Calu3 (cell line): ENCODE measurements around the gene NSMCE1. TPM values are rescaled to one million over a fixed set of nuclear protein-coding genes. Genes with fewer than 3 reads are reported as not detected.
A peak's percentile ranks its signal among the peaks of the same experiment; 100 is the strongest.

Experiments used
- BruUV-seq: library from RNA; stranded (reverse); fragments of 400-500 nt; replicated peaks from 2 replicates; lab custom pipeline; 2021; lab: Mats Ljungman, UMichigan
- CTCF ChIA-PET: fragments of 300-600 bp; sonication (Branson Sonifier 250); formaldehyde crosslinking; loops from one replicate; lab custom pipeline; 2022; ENCODE audit warnings: antibody characterized with exemption; lab: Charles Lee
- DNase-seq: peaks from one replicate; pipeline ENCODE4 v3.0.0; 2022
- H3K27ac Mint-ChIP-seq: one replicate; pipeline ENCODE4 v1.8.0; 2022; ENCODE audit warnings: mixed read lengths; ENCODE audit not compliant: unreplicated experiment
- H3K27me3 Mint-ChIP-seq: one replicate; pipeline ENCODE4 v1.8.0; 2022; ENCODE audit warnings: mixed read lengths; ENCODE audit not compliant: unreplicated experiment
- H3K36me3 Mint-ChIP-seq: one replicate; pipeline ENCODE4 v1.8.0; 2022; ENCODE audit warnings: mild to moderate bottlenecking, moderate library complexity, mixed read lengths; ENCODE audit not compliant: insufficient read depth, unreplicated experiment
- H3K4me1 Mint-ChIP-seq: one replicate; pipeline ENCODE4 v1.8.0; 2022; ENCODE audit warnings: mild to moderate bottlenecking, low read depth, mixed read lengths; ENCODE audit not compliant: unreplicated experiment
- H3K4me3 Mint-ChIP-seq: one replicate; pipeline ENCODE4 v1.8.0; 2022; ENCODE audit warnings: mild to moderate bottlenecking, low read depth, moderate library complexity, mixed read lengths; ENCODE audit not compliant: unreplicated experiment
- H3K9me3 Mint-ChIP-seq: one replicate; pipeline ENCODE4 v1.8.0; 2022; ENCODE audit warnings: low read depth, mixed read lengths; ENCODE audit not compliant: unreplicated experiment
- intact Hi-C: fragments of 100-400 bp; cut with micrococcal nuclease; formaldehyde crosslinking; loops from one replicate; pipeline ENCODE4 v1.10.0; 2022; ENCODE audit not compliant: unreplicated experiment
- total RNA-seq: library from RNA; stranded (reverse); gene quantifications from 2 replicates; pipeline ENCODE4 v1.2.3, GENCODE V29; 2022
- TF ChIP-seq, protein P1 (sequence below): fragments of 200-600 bp; IDR thresholded peaks from one replicate; pipeline ENCODE4 v1.8.0; 2022; ENCODE audit warnings: antibody characterized with exemption; ENCODE audit not compliant: unreplicated experiment

NSMCE1 gene
- total RNA-seq, 1 experiment from 2014 or later, result 83.2 TPM

DNA sequence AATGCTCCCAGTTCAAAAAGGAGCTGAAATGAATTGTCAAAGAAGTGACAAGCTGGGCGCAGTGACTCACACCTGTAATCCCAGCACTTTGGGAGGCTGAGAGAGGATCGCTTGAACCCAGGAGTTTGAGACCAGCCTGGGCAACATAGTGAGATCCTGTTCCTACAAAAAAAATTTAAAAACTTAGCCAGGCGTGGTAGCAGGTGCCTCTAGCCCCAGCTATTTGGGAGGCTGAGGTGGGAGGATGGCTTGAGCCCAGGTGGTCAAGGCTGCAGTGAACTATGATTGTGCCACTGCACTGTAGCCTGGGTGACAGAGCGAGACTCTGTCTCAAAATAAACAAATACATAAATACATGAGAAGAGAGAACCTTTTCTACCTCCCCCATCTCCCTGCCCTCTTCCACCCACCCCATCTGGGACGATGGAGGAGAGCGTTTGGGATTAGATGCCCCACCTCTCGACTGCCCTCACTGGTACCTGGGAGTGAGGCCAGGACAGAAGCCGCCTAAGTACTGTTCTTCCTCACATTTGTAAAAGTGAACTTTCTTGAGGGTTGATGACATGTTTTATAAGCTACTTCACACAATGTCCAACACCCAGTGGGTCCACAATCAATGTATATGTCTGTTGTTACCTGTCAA is 47.6 kb upstream of the NSMCE1 start:
- Mint-ChIP-seq H3K4me1 (peaks cover 76% of the 10 kb centered on the region), H3K27me3 (no peaks in the 10 kb centered on the region), H3K9me3 (no peaks in the 10 kb centered on the region), H3K36me3 (peaks cover 65% of the 10 kb centered on the region), H3K4me3 (peak overlapping the region; percentile 82), H3K27ac (peak overlapping the region; percentile 80)
- CTCF ChIA-PET, result interaction anchor here (0.6 to 2.9 kb wide), 8 partner anchors 11 to 1948 kb away, joined by 3 to 10 read pairs (median 3); partner anchors contain the start of gene KDM8
- no TSS peak for BruUV-seq
- DNase-seq, result no peak
- intact Hi-C loops, result loop anchor here (10.0 kb wide), 1 partner anchor 899 kb away; the partner anchor contains the start of gene XPO6
- TF ChIP-seq, protein P1, sequence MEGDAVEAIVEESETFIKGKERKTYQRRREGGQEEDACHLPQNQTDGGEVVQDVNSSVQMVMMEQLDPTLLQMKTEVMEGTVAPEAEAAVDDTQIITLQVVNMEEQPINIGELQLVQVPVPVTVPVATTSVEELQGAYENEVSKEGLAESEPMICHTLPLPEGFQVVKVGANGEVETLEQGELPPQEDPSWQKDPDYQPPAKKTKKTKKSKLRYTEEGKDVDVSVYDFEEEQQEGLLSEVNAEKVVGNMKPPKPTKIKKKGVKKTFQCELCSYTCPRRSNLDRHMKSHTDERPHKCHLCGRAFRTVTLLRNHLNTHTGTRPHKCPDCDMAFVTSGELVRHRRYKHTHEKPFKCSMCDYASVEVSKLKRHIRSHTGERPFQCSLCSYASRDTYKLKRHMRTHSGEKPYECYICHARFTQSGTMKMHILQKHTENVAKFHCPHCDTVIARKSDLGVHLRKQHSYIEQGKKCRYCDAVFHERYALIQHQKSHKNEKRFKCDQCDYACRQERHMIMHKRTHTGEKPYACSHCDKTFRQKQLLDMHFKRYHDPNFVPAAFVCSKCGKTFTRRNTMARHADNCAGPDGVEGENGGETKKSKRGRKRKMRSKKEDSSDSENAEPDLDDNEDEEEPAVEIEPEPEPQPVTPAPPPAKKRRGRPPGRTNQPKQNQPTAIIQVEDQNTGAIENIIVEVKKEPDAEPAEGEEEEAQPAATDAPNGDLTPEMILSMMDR, result no peak

DNA sequence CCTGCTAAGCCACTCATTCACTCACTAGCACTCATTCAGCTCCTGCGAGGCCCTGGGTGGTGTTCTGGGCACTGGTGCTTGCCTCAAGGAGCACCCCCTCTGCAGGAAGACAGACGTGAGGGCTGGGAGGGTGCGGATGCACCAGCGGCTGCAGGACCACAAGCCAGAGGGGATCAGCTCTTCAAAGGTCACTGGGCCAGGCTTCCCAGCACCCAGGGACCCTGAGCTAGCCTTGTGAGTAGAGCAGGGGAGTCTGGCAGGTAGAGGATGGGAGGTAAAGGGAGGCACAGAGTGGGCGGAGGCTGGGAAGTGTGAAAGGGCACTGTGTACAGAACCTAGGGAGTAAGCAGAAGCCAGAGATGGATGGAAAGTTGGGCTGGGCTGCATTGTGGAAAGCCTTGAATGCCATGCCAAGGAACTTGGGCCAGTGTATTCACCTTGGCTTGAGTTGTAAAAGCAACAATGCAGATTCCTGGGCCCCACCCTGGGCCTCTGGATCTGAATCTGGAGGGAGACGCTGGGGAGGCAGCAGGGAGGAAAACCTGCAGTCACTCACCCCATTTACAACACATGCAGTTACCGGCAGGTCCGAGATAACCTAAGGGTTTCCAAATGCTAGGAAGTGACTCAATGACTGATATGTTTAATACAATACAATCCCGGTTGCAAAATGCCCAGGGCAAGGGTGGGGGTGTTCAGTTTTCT is 46.9 kb upstream of the NSMCE1 start:
- Mint-ChIP-seq H3K36me3 (peaks cover 62% of the 10 kb centered on the region), H3K27ac (peak overlapping the region; percentile 80), H3K4me3 (peak overlapping the region; percentile 82), H3K9me3 (no peaks in the 10 kb centered on the region), H3K4me1 (peaks cover 74% of the 10 kb centered on the region), H3K27me3 (no peaks in the 10 kb centered on the region)
- TF ChIP-seq, protein P1, result no peak
- DNase-seq, result peak; percentile 77
- CTCF ChIA-PET, result interaction anchor here (0.6 to 2.9 kb wide), 8 partner anchors 11 to 112 kb away, joined by 3 to 10 read pairs (median 3); partner anchors contain the start of gene KDM8
- intact Hi-C loops, result loop anchor here (1.0 to 10.0 kb wide), 5 partner anchors 12 to 899 kb away; partner anchors contain the start of gene XPO6
- no TSS peak for BruUV-seq

DNA sequence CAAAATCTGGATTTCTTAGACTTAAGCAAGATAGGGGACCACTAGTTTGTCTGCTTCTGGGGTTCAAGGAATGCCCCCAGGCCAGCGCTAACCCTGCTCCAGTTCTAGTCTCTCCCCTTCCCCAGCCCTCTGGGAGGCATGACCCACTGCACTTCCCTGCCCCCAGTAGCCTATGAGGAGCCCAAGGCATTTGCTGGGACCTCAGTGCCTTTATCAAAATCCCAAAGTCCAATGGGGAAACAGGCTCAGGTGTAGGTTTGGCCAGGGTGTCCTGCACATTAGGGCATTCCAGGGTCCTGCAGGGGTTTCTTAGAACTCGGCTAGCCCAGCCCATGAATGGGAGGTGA is 46.4 kb upstream of the NSMCE1 start:
- CTCF ChIA-PET, result interaction anchor here (0.7 to 2.9 kb wide), 4 partner anchors 11 to 80 kb away, joined by 3 to 10 read pairs (median 4); no protein-coding TSS in a partner anchor
- intact Hi-C loops, result loop anchor here (1.0 to 10.0 kb wide), 5 partner anchors 12 to 900 kb away; partner anchors contain the start of gene XPO6
- Mint-ChIP-seq H3K27me3 (no peaks in the 10 kb centered on the region), H3K4me3 (peak overlapping the region; percentile 82), H3K4me1 (peaks cover 71% of the 10 kb centered on the region), H3K27ac (peak overlapping the region; percentile 80), H3K36me3 (peaks cover 60% of the 10 kb centered on the region), H3K9me3 (no peaks in the 10 kb centered on the region)
- BruUV-seq, result no TSS peak
- DNase-seq, result no peak
- TF ChIP-seq, protein P1, result no peak

DNA sequence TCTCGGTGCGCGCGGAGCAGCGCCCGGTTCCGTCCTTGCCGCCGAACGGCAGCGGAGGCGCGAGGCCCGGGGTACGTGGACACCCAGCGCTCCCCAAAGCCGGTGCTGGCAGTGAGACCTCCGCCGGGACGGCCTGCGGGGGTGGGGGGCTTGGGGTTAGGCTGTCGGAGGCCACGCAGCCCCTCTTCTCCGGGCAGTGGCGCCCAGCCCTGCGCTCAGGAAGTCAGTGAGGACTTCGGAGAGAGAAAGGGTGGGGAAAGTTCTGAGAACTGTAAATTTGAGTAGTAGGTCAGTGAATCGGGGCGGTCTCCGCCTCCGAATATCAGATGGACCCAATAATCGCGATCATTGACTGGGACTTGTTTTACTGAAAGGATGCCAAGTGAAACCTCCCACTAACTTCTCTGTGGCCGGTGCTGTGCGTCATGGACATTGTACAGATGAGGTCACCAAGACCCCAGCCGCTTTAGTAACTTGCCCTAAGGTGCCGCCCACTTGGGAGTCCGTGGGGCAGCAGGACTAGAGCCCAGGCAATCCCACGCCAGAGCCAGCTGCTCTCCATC is 45.7 kb upstream of the NSMCE1 start:
- intact Hi-C loops, result loop anchor here (2.0 to 10.0 kb wide), 3 partner anchors 49 to 901 kb away; partner anchors contain the start of gene XPO6
- CTCF ChIA-PET, result no interaction called here
- no peaks in the 10 kb centered on the region for H3K27me3 Mint-ChIP-seq
- H3K4me1 Mint-ChIP-seq, result peaks cover 64% of the 10 kb centered on the region
- BruUV-seq, result TSS peak; percentile 83
- no peaks in the 10 kb centered on the region for H3K9me3 Mint-ChIP-seq
- peaks cover 53% of the 10 kb centered on the region for H3K36me3 Mint-ChIP-seq
- peak; percentile 61 for DNase-seq
- H3K27ac Mint-ChIP-seq, result peak overlapping the region; percentile 80
- TF ChIP-seq, protein P1, result no peak
- H3K4me3 Mint-ChIP-seq, result peak overlapping the region; percentile 82
